ENCODE measurements around the gene TMEM156. TPM values are rescaled to one million over a fixed set of nuclear protein-coding genes. Genes with fewer than 3 reads are reported as not detected.
"Not testable (repeated sequence)": the region's sequence is repeated elsewhere in the genome, so short reads cannot be mapped to it uniquely, and the experiment has no call there.

Gene TMEM156
- polyA plus RNA-seq, 3 donors, result 0.25 to 0.28 TPM; not detected in 1

GRCh38 chr4:39021631-39022030 is 10.6 kb downstream of the TMEM156 start:
- WGBS, 3 donors, result 86 to 94% (median 90%) methylated on average over 3 of the region's 3 CpGs
- no peak overlapping the region for H3K27ac ChIP-seq (ENCODE audit: low read depth, low read length)

- no peak overlapping the region for H3K27ac ChIP-seq (ENCODE audit: low read depth, low read length)
- 68 to 74% (median 73%) methylated on average over 4 of the region's 4 CpGs for WGBS, 3 donors
Measured at GRCh38 chr4:39020130-39020529, 12.1 kb downstream of the TMEM156 start.

GRCh38 chr4:39014028-39014427 is 18.2 kb downstream of the TMEM156 start:
- no peak overlapping the region for H3K27ac ChIP-seq (ENCODE audit: low read depth, low read length)
- 82 to 87% (median 83%) methylated on average over 2 of the region's 2 CpGs for WGBS, 3 donors

- H3K27ac ChIP-seq (ENCODE audit: low read depth, low read length), result no peak overlapping the region
- WGBS, 3 donors, result 63 to 72% (median 70%) methylated on average over 2 of the region's 2 CpGs
Measured at GRCh38 chr4:39004758-39005157, 27.5 kb downstream of the TMEM156 start.

- 86 to 89% (median 86%) methylated on average over 2 to 3 of the region's 4 CpGs for WGBS, 3 donors
- not testable (repeated sequence) for H3K27ac ChIP-seq (ENCODE audit: low read depth, low read length)
Measured at GRCh38 chr4:39002058-39002457, 30.2 kb downstream of the TMEM156 start.

- 85 to 90% (median 87%) methylated on average over 2 of the region's 2 CpGs for WGBS, 3 donors
- H3K27ac ChIP-seq (ENCODE audit: low read depth, low read length), result no peak overlapping the region
Measured at GRCh38 chr4:38995660-38996005, 36.6 kb downstream of the TMEM156 start.

GRCh38 chr4:38994135-38994534 is 38.1 kb downstream of the TMEM156 start:
- WGBS, 3 donors, result 94 to 98% (median 96%) methylated on average over 4 of the region's 4 CpGs
- no peak overlapping the region for H3K27ac ChIP-seq (ENCODE audit: low read depth, low read length)

- WGBS, 3 donors, result 83 to 96% (median 95%) methylated on average over 3 of the region's 3 CpGs
- no peak overlapping the region for H3K27ac ChIP-seq (ENCODE audit: low read depth, low read length)
Measured at GRCh38 chr4:38993683-38994082, 38.5 kb downstream of the TMEM156 start.

- 80 to 93% (median 88%) methylated on average over 5 of the region's 5 CpGs for WGBS, 3 donors
Measured at GRCh38 chr4:38990241-38990640, 42.0 kb downstream of the TMEM156 start.

GRCh38 chr4:38989487-38989886 is 42.7 kb downstream of the TMEM156 start:
- WGBS, 3 donors, result 93 to 97% (median 96%) methylated on average over 6 of the region's 6 CpGs

More at GRCh38 chr4:38990241-38990640, 42.0 kb downstream of the TMEM156 start:
- H3K27ac ChIP-seq (ENCODE audit: low read depth, low read length), result no peak overlapping the region

GRCh38 chr4:38988353-38988752 is 43.9 kb downstream of the TMEM156 start:
- 72 to 87% (median 77%) methylated on average over 7 to 9 of the region's 9 CpGs for WGBS, 3 donors
- H3K27ac ChIP-seq (ENCODE audit: low read depth, low read length), result not testable (repeated sequence)

More at GRCh38 chr4:38989487-38989886, 42.7 kb downstream of the TMEM156 start:
- no peak overlapping the region for H3K27ac ChIP-seq (ENCODE audit: low read depth, low read length)

- no peak overlapping the region for H3K27ac ChIP-seq (ENCODE audit: low read depth, low read length)
Measured at GRCh38 chr4:38987491-38987890, 44.7 kb downstream of the TMEM156 start.

GRCh38 chr4:38985410-38986100 is 46.7 kb downstream of the TMEM156 start:
- no peak overlapping the region for H3K27ac ChIP-seq (ENCODE audit: low read depth, low read length)
- 59 to 68% (median 65%) methylated on average over 10 of the region's 10 CpGs for WGBS, 3 donors

- H3K27ac ChIP-seq (ENCODE audit: low read depth, low read length), result no peak overlapping the region
- 58 to 70% (median 67%) methylated on average over 12 of the region's 12 CpGs for whole genome bisulfite sequencing, 3 donors
Measured at GRCh38 chr4:38983787-38984598, 48.2 kb downstream of the TMEM156 start.

GRCh38 chr4:38983291-38983690 is 48.9 kb downstream of the TMEM156 start:
- no peak overlapping the region for H3K27ac ChIP-seq (ENCODE audit: low read depth, low read length)
- 79 to 93% (median 87%) methylated on average over 6 of the region's 6 CpGs for WGBS, 3 donors

GRCh38 chr4:38982361-38983095 is 49.7 kb downstream of the TMEM156 start:
- H3K27ac ChIP-seq (ENCODE audit: low read depth, low read length), result no peak overlapping the region
- WGBS, 3 donors, result 85 to 87% (median 86%) methylated on average over 5 of the region's 5 CpGs

GRCh38 chr4:38980903-38981676 is 51.1 kb downstream of the TMEM156 start:
- no peak overlapping the region for H3K27ac ChIP-seq (ENCODE audit: low read depth, low read length)
- WGBS, 3 donors, result 65 to 75% (median 73%) methylated on average over 7 of the region's 7 CpGs

- no peak overlapping the region for H3K27ac ChIP-seq (ENCODE audit: low read depth, low read length)
- WGBS, 3 donors, result 80 to 88% (median 83%) methylated on average over 3 of the region's 3 CpGs
Measured at GRCh38 chr4:38979511-38980230, 52.5 kb downstream of the TMEM156 start.

All from adipose tissue (tissue), 3 donors.